Lower leg skin (tissue), 3 donors: Measurements from ENCODE around the gene CORO2A.

Source experiments
- CTCF ChIP-seq, 3 donors: fragments of 450-650 bp; IDR thresholded peaks; one replicate each; pipeline ENCODE4 v1.5.1; 2016; ENCODE audit warnings: antibody characterized with exemption in 3 of 3, mild to moderate bottlenecking in 3 of 3, moderate library complexity in 2 of 3
- POLR2A ChIP-seq, 2 donors: fragments of 450-650 bp; IDR thresholded peaks; one replicate each; pipeline ENCODE4 v1.6.1; 2016 to 2017; ENCODE audit warnings: antibody characterized with exemption in 2 of 2, mild to moderate bottlenecking in 1 of 2, moderate library complexity in 1 of 2

- TF ChIP-seq CTCF (IDR thresholded peaks at IDR 0.05) (no peak), POLR2A (IDR thresholded peaks at IDR 0.05) (no peak)
Measured at GRCh38 chr9:98185611-98186171, 6.7 kb downstream of the CORO2A start.
